ENCODE data around the gene BICDL1.

Gene BICDL1

GRCh38 chr12:120076651-120077050 is 87.6 kb downstream of the BICDL1 start:
- no peak for DNase-seq (ENCODE audit: low read depth)
- TF ChIP-seq CTCF (IDR thresholded peaks at IDR 0.05; ENCODE audit: control insufficient read depth, insufficient read depth, low read depth, low read length, missing control alignments) = no peak
- H3K4me3 ChIP-seq (ENCODE audit: control insufficient read depth, low read depth, low read length) = no peak overlapping the region

- no peak for TF ChIP-seq CTCF (IDR thresholded peaks at IDR 0.05; ENCODE audit: control insufficient read depth, insufficient read depth, low read depth, low read length, missing control alignments)
- no peak overlapping the region for H3K4me3 ChIP-seq (ENCODE audit: control insufficient read depth, low read depth, low read length)
- DNase-seq (ENCODE audit: low read depth) = no peak
These were observed 88.2 kb downstream of the BICDL1 start for GRCh38 chr12:120077260-120077659.

- no peak for DNase-seq (ENCODE audit: low read depth)
- H3K4me3 ChIP-seq (ENCODE audit: control insufficient read depth, low read depth, low read length) = no peak overlapping the region
- TF ChIP-seq CTCF (IDR thresholded peaks at IDR 0.05; ENCODE audit: control insufficient read depth, insufficient read depth, low read depth, low read length, missing control alignments) = no peak
These were observed 89.8 kb downstream of the BICDL1 start for GRCh38 chr12:120078868-120079267.

- no peak for DNase-seq (ENCODE audit: low read depth)
- no peak overlapping the region for H3K4me3 ChIP-seq (ENCODE audit: control insufficient read depth, low read depth, low read length)
These were observed 90.7 kb downstream of the BICDL1 start for GRCh38 chr12:120079411-120080400.

GRCh38 chr12:120081641-120082040 is 92.6 kb downstream of the BICDL1 start:
- no peak for TF ChIP-seq CTCF (IDR thresholded peaks at IDR 0.05; ENCODE audit: control insufficient read depth, insufficient read depth, low read depth, low read length, missing control alignments)
- DNase-seq (ENCODE audit: low read depth) = no peak
- H3K4me3 ChIP-seq (ENCODE audit: control insufficient read depth, low read depth, low read length) = no peak overlapping the region

More at GRCh38 chr12:120079411-120080400, 90.7 kb downstream of the BICDL1 start:
- TF ChIP-seq CTCF (IDR thresholded peaks at IDR 0.05; ENCODE audit: control insufficient read depth, insufficient read depth, low read depth, low read length, missing control alignments) = no peak

- DNase-seq (ENCODE audit: low read depth) = no peak
- no peak overlapping the region for H3K4me3 ChIP-seq (ENCODE audit: control insufficient read depth, low read depth, low read length)
- TF ChIP-seq CTCF (IDR thresholded peaks at IDR 0.05; ENCODE audit: control insufficient read depth, insufficient read depth, low read depth, low read length, missing control alignments) = no peak
These were observed 97.0 kb downstream of the BICDL1 start for GRCh38 chr12:120085920-120086645.
